NT2/D1 (cell line): ENCODE measurements around the gene SYNDIG1.

ENCODE experiments used
- SUZ12 ChIP-seq: IDR thresholded peaks from 2 replicates; pipeline ENCODE4 v1.6.1; 2011; ENCODE audit not compliant: insufficient read length, insufficient read depth; ENCODE audit errors: extremely low read depth
- ZNF274 ChIP-seq: IDR thresholded peaks from 2 replicates; pipeline ENCODE4 v1.6.1; 2011; ENCODE audit warnings: mild to moderate bottlenecking, low read depth, low read length

DNA sequence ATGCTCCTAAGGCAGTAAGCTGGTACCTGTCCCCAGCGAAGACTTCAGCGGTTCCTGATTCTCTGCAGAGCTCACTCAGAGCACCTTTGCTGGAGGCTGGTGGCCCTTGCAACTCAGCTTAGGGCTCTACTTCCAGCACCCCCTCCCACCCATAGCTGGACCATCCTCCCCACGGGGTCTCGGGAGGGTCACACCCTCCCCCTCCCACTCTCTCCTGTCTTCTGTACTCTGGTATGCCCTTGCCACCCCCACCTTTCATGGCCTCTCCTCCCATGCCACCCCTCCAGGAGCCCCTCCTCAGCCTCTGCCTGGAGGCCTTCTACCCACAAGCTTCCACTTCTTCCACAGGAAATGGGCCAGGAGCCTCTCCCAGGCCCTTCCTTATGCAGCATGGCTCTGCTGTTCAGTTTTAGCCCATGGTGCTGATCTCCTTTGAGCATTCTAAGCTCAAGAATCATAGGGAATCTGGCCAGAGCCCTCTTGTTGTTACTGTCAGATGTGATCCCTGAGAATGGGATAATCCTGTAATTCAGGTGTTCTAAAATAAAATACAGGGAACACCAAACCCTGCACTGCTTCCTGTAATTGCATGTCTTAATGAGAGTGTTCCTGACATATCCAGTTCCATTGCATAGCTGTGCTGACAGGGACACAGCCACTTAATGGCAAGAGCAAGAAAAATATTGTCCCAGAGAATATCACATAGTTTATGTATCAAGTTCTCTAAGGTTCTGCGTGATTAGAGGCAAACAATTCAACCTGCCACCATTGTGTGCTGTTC, 142.1 kb downstream of the SYNDIG1 start:
- TF ChIP-seq SUZ12 (no peak), ZNF274 (no peak)
